GM23338 (cell line): ENCODE data around the gene MDH1. TPM values are rescaled to one million over a fixed set of nuclear protein-coding genes. Genes with fewer than 3 reads are reported as not detected.
"Not testable (repeated sequence)": the region's sequence is repeated elsewhere in the genome, so short reads cannot be mapped to it uniquely, and the experiment has no call there.

Experiments used
- ATAC-seq: fragments of 200-7000 bp; cut with Tn5 transposase; 3 replicates; pipeline ENCODE4 v1.9.1; 2020
- DNase-seq: peaks from one replicate; pipeline ENCODE4 v3.0.0-alpha.2; 2015; ENCODE audit warnings: low spot score
- H2AFZ ChIP-seq: fragments of 200-600 bp; sonication (generic); 2 replicates; pipeline ENCODE4 v1.8.0; 2016; ENCODE audit warnings: antibody characterized with exemption, mild to moderate bottlenecking, moderate library complexity
- H3F3A ChIP-seq: fragments of 200-600 bp; sonication (generic); replicated peaks from 2 replicates; pipeline ENCODE4 v1.8.0; 2017; ENCODE audit warnings: antibody characterized with exemption, mixed run types, low read depth
- H3K27ac ChIP-seq: fragments of 200-600 bp; sonication (generic); 2 replicates; pipeline ENCODE4 v1.6.1; 2016; ENCODE audit warnings: low read depth
- H3K27me3 ChIP-seq: fragments of 200-600 bp; sonication (generic); 2 replicates; pipeline ENCODE4 v1.8.0; 2016; ENCODE audit warnings: mild to moderate bottlenecking, mixed run types, moderate library complexity; ENCODE audit not compliant: insufficient read depth
- H3K36me3 ChIP-seq: fragments of 200-600 bp; sonication (generic); 2 replicates; pipeline ENCODE4 v1.8.0; 2016; ENCODE audit warnings: mild to moderate bottlenecking; ENCODE audit not compliant: insufficient read depth
- H3K4me1 ChIP-seq: fragments of 200-600 bp; sonication (generic); 2 replicates; pipeline ENCODE4 v1.8.0; 2016; ENCODE audit warnings: mild to moderate bottlenecking, moderate library complexity; ENCODE audit not compliant: insufficient read depth
- H3K4me2 ChIP-seq: fragments of 200-600 bp; sonication (generic); 2 replicates; pipeline ENCODE4 v1.7.1; 2017; ENCODE audit warnings: mixed run types
- H3K4me3 ChIP-seq: fragments of 200-600 bp; sonication (generic); 2 replicates; pipeline ENCODE4 v1.6.1; 2016; ENCODE audit warnings: mixed run types
- H3K79me2 ChIP-seq: fragments of 200-600 bp; sonication (generic); replicated peaks from 2 replicates; pipeline ENCODE4 v1.8.0; 2017; ENCODE audit warnings: mild to moderate bottlenecking; ENCODE audit not compliant: insufficient read depth
- H3K9me2 ChIP-seq: fragments of 200-600 bp; sonication (generic); 2 replicates; pipeline ENCODE4 v1.8.0; 2017; ENCODE audit not compliant: insufficient read depth
- H4K20me1 ChIP-seq: fragments of 200-600 bp; sonication (generic); replicated peaks from 2 replicates; pipeline ENCODE4 v1.8.0; 2017; ENCODE audit warnings: mild to moderate bottlenecking; ENCODE audit not compliant: insufficient read depth
- H3K27ac Mint-ChIP-seq: 2 replicates; pipeline ENCODE4 v1.8.0; 2020; ENCODE audit warnings: inconsistent platforms, mild to moderate bottlenecking, moderate library complexity, mixed read lengths
- H3K27me3 Mint-ChIP-seq: 3 replicates; pipeline ENCODE4 v1.8.0; 2022; ENCODE audit warnings: low read depth, mild to moderate bottlenecking, moderate library complexity, mixed read lengths, inconsistent platforms; ENCODE audit not compliant: insufficient read depth, poor library complexity
- H3K36me3 Mint-ChIP-seq: 3 replicates; pipeline ENCODE4 v1.8.0; 2021; ENCODE audit warnings: low read depth, mild to moderate bottlenecking, inconsistent platforms, moderate library complexity, mixed read lengths
- H3K4me1 Mint-ChIP-seq: 3 replicates; pipeline ENCODE4 v1.8.0; 2020; ENCODE audit warnings: mild to moderate bottlenecking, inconsistent platforms, mixed read lengths
- H3K4me3 Mint-ChIP-seq: 3 replicates; pipeline ENCODE4 v1.8.0; 2021; ENCODE audit warnings: moderate library complexity, mild to moderate bottlenecking, inconsistent platforms, mixed read lengths
- H3K9me3 Mint-ChIP-seq: 3 replicates; pipeline ENCODE4 v1.8.0; 2020; ENCODE audit warnings: moderate library complexity, mild to moderate bottlenecking, inconsistent platforms, mixed read lengths
- EZH2phosphoT487 ChIP-seq: fragments of 200-600 bp; sonication (generic); IDR thresholded peaks from one replicate; pipeline ENCODE4 v1.8.1; 2018; ENCODE audit warnings: antibody characterized with exemption; ENCODE audit not compliant: unreplicated experiment
- POLR2AphosphoS5 ChIP-seq: IDR thresholded peaks from 2 replicates; pipeline ENCODE4 v1.6.1; 2016; ENCODE audit warnings: antibody characterized with exemption, low read depth
- STAT1 ChIP-seq: IDR thresholded peaks from one replicate; pipeline ENCODE4 v1.6.1; 2016; ENCODE audit warnings: antibody characterized with exemption; ENCODE audit not compliant: unreplicated experiment
- ZNF331 ChIP-seq: fragments of 250-450 bp; sonication (Bioruptor Pico); IDR thresholded peaks from 2 replicates; pipeline ENCODE4 v1.5.0; 2020; ENCODE audit warnings: low read depth, mild to moderate bottlenecking, moderate library complexity
- ZNF462 ChIP-seq: fragments of 250-450 bp; sonication (Bioruptor Pico); IDR thresholded peaks from 2 replicates; pipeline ENCODE4 v1.5.0; 2020; ENCODE audit warnings: mild to moderate bottlenecking, moderate library complexity
- polyA plus RNA-seq: library from polyadenylated mRNA; unstranded; fragments of >200 nt; fragmentation: Nextera tagmentation; extraction: Ambion mirVana; gene quantifications from 2 replicates; pipeline ENCODE4 v1.2.1, GENCODE V29; 2016
- total RNA-seq: library from RNA; depleted of rRNA; stranded (reverse); fragments of >200 nt; shearing (Covaris generic); gene quantifications from 2 replicates; pipeline ENCODE4 v1.2.3, GENCODE V29; 2014

The MDH1 gene
- total and polyA plus RNA-seq, 2 experiments from 2014 or later = 275 to 503 TPM

GRCh38 chr2:63555931-63556330, 32.8 kb upstream of the MDH1 start (continued):
- TF ChIP-seq ZNF462 (CRISPR knock-in tag) (no peak), EZH2phosphoT487 (no peak), POLR2AphosphoS5 (no peak), ZNF331 (CRISPR knock-in tag) (no peak), STAT1 (no peak)

- H3K4me3 ChIP-seq, H3K27me3 ChIP-seq, H3K4me1 ChIP-seq, H3K27ac Mint-ChIP-seq, H3K9me2 ChIP-seq, DNase-seq, H3K27ac ChIP-seq, ATAC-seq, H3K27me3 Mint-ChIP-seq, H3K4me3 Mint-ChIP-seq, H3F3A ChIP-seq, H3K4me2 ChIP-seq, H3K36me3 ChIP-seq, H2AFZ ChIP-seq, H4K20me1 ChIP-seq: not testable (repeated sequence)
- H3K36me3 Mint-ChIP-seq = peaks cover 69% of the 10 kb centered on the region
- peaks cover 11% of the 10 kb centered on the region for H3K4me1 Mint-ChIP-seq
- H3K9me3 Mint-ChIP-seq = peaks cover 54% of the 10 kb centered on the region
- peaks cover 27% of the 10 kb centered on the region for H3K79me2 ChIP-seq
These were observed 30.9 kb upstream of the MDH1 start for GRCh38 chr2:63557819-63558218.

- H3K4me1 ChIP-seq, H4K20me1 ChIP-seq, DNase-seq, H3K27ac Mint-ChIP-seq, H3K27me3 Mint-ChIP-seq, H3K4me3 Mint-ChIP-seq, H3K4me2 ChIP-seq, H3K27ac ChIP-seq, H3K9me2 ChIP-seq, H3K27me3 ChIP-seq, H3K36me3 ChIP-seq, ATAC-seq, H2AFZ ChIP-seq, H3F3A ChIP-seq, H3K4me3 ChIP-seq: not testable (repeated sequence)
- peaks cover 11% of the 10 kb centered on the region for H3K4me1 Mint-ChIP-seq
- H3K79me2 ChIP-seq = peaks cover 27% of the 10 kb centered on the region
- H3K36me3 Mint-ChIP-seq = peaks cover 75% of the 10 kb centered on the region
- H3K9me3 Mint-ChIP-seq = peaks cover 54% of the 10 kb centered on the region
These were observed 29.8 kb upstream of the MDH1 start for GRCh38 chr2:63558922-63559321.
